ENCODE data around the gene GTF2IRD1. TPM values are rescaled to one million over a fixed set of nuclear protein-coding genes. Genes with fewer than 3 reads are reported as not detected.

Gene GTF2IRD1
- total RNA-seq, 5 donors from 2014 or later (not counting 1 experiment from before 2014, with no cell fraction given) = 1.2 to 6.9 (median 3.3) TPM

DNA sequence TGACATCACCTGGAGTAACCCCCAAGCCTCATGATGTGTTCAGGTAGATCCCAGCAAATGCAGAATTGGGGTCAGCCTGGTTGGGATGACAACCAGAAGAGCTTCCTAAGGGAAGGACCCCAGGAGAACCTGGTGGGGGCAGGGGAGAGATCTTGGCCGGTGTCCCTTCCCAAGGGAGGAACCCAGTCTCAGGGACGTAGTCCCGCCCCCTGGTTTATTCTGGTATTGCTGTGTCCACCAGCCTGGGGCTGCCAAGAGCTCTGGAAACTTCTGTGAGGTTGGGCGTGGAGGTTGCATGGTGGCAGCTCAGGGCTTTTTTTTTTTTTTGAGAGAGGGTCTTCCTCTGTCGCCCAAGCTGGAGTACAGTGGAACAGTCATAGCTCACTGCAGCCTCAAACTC, 19.4 kb downstream of the GTF2IRD1 start:
- H3K9me3 Mint-ChIP-seq = no peaks in the 10 kb centered on the region
- no peak overlapping the region for H3K4me3 ChIP-seq (ENCODE audit: control insufficient read depth in 1 of 2, extremely low read depth in 1 of 2, low read length in 1 of 2)
- no peaks in the 10 kb centered on the region for H3K36me3 Mint-ChIP-seq
- no peaks in the 10 kb centered on the region for H3K4me1 ChIP-seq (ENCODE audit: control insufficient read depth in 1 of 2, extremely low read depth in 1 of 2, insufficient read depth in 2 of 2, low read length in 2 of 2)
- peaks cover 0 to 17% of the 10 kb centered on the region in 2 experiments for H3K27me3 ChIP-seq (replicated peaks in 1 of 2; ENCODE audit: control insufficient read depth in 2 of 2, extremely low read depth in 1 of 2, insufficient read depth in 2 of 2, low read length in 1 of 2)
- DNase-seq (no peak), ATAC-seq (replicated peaks in 1 of 4) (no peak)
- POLR2A ChIA-PET = no interaction called here
- H3K4me1 Mint-ChIP-seq = peaks cover 0 to 2% (median 2%) of the 10 kb centered on the region in 3 donors
- no peak overlapping the region for H3K27ac Mint-ChIP-seq
- H3K27me3 Mint-ChIP-seq = peaks cover 0 to 2% of the 10 kb centered on the region in 2 donors
- H3K4me3 Mint-ChIP-seq = no peak overlapping the region
- H3K27ac ChIP-seq (ENCODE audit: low read length) = no peak overlapping the region
- no peaks in the 10 kb centered on the region for H3K36me3 ChIP-seq (ENCODE audit: control insufficient read depth in 2 of 2, extremely low read depth in 1 of 2, insufficient read depth in 1 of 2, low read length in 1 of 2)
- CTCF ChIA-PET = interaction anchor here in 1 of 2 donors (0.5 kb wide), 1 partner anchor 66 kb away, joined by 4 read pairs; no protein-coding TSS in a partner anchor
- WGBS (ENCODE audit: insufficient coverage) = 91% methylated on average over 3 of the region's 5 CpGs
- no peaks in the 10 kb centered on the region for H3K9me3 ChIP-seq

DNA sequence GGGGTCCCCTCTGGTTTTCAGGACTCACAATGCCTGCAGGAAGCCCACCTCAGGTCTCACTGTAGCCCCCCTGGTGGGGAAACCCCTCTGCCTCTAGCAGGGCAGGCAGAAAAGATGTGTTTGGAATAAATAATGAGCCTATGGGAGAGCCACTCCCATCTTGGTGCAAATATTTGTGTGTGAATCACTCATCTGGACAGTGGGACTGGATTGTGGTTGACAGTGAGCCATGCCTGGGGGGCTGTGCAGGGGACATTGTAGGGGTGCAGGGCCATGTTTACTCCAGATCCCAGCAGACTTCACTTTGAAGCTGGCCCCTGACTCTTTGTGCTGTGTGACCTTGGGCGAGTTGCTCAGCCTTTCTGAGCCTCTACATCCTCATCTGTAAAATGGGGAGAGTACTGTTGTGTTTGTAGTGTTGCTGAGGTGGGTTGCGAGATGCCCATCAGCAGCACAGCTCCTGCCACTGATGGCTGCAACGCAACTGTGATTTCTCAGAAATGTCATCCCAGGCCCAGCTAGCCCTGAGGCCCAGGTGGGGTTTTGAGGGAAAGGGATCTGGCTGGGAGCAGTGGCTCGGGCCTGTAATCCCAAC, 20.7 kb downstream of the GTF2IRD1 start:
- Mint-ChIP-seq H3K9me3 (no peaks in the 10 kb centered on the region), H3K4me3 (no peak overlapping the region), H3K4me1 (peaks cover 0 to 4% (median 2%) of the 10 kb centered on the region in 3 donors), H3K27me3 (peaks cover 0 to 2% of the 10 kb centered on the region in 2 donors), H3K27ac (no peak overlapping the region), H3K36me3 (no peaks in the 10 kb centered on the region)
- no peak for DNase-seq
- ChIA-PET CTCF (no interaction called here), POLR2A (no interaction called here)
- H3K4me1 ChIP-seq (ENCODE audit: control insufficient read depth in 1 of 2, extremely low read depth in 1 of 2, insufficient read depth in 2 of 2, low read length in 2 of 2) = no peaks in the 10 kb centered on the region
- no peak overlapping the region for H3K4me3 ChIP-seq (ENCODE audit: control insufficient read depth in 1 of 2, extremely low read depth in 1 of 2, low read length in 1 of 2)
- no peaks in the 10 kb centered on the region for H3K36me3 ChIP-seq (ENCODE audit: control insufficient read depth in 2 of 2, extremely low read depth in 1 of 2, insufficient read depth in 1 of 2, low read length in 1 of 2)
- peaks cover 0 to 23% of the 10 kb centered on the region in 2 experiments for H3K27me3 ChIP-seq (replicated peaks in 1 of 2; ENCODE audit: control insufficient read depth in 2 of 2, extremely low read depth in 1 of 2, insufficient read depth in 2 of 2, low read length in 1 of 2)
- no peak overlapping the region for H3K27ac ChIP-seq (ENCODE audit: low read length)
- no peak for ATAC-seq (replicated peaks in 1 of 4)
- WGBS (ENCODE audit: insufficient coverage) = no CpG with 5 or more reads among the region's 4 CpGs
- H3K9me3 ChIP-seq = no peaks in the 10 kb centered on the region

DNA sequence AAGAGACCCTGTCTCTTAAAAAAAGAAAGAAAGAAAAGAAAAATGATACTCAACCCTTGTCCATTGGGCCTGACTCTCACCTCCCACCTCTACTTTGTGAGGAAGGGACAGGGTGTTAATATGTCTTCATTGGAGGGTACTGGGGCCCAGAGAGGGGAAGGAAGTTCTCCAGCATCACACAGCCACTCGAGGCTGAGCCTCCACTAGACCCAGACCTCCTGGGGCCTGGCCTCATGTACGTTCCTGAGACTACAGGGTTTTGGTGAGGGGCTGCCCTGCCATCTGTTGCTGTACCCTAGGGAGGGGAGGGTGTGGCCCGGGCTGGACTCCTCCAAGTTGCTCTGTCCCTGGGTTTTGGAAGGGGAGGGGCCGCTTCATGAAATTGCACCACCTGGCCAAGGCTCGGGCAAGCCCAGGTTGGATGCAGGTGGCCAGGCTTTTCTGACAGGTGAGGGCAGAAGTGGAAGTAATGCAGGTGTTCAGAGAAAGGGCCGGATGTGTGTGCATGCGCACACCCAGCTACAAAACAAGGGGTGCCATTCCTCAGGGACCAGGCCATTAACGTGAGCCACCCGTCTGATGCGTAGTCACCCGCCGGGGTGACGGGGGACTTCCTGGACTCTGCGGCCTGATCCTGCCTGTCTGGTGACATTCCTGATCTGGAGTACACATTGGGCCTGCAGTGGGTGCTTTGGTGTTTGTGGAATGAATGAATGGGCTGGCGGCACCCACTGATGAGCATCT, 21.7 kb downstream of the GTF2IRD1 start:
- Histone ChIP-seq H3K27me3 (replicated peaks in 1 of 2; ENCODE audit: control insufficient read depth in 2 of 2, extremely low read depth in 1 of 2, insufficient read depth in 2 of 2, low read length in 1 of 2) (peaks cover 0 to 32% of the 10 kb centered on the region in 2 experiments), H3K9me3 (no peaks in the 10 kb centered on the region), H3K27ac (ENCODE audit: low read length) (no peak overlapping the region), H3K4me1 (ENCODE audit: control insufficient read depth in 1 of 2, extremely low read depth in 1 of 2, insufficient read depth in 2 of 2, low read length in 2 of 2) (peaks cover 0 to 2% of the 10 kb centered on the region in 2 experiments), H3K36me3 (ENCODE audit: control insufficient read depth in 2 of 2, extremely low read depth in 1 of 2, insufficient read depth in 1 of 2, low read length in 1 of 2) (no peaks in the 10 kb centered on the region), H3K4me3 (ENCODE audit: control insufficient read depth in 1 of 2, extremely low read depth in 1 of 2, low read length in 1 of 2) (no peak overlapping the region)
- WGBS (ENCODE audit: insufficient coverage) = 91% methylated on average over 7 of the region's 15 CpGs
- ATAC-seq (replicated peaks in 1 of 4) = no peak
- ChIA-PET POLR2A (no interaction called here), CTCF (no interaction called here)
- Mint-ChIP-seq H3K9me3 (no peaks in the 10 kb centered on the region), H3K27ac (no peak overlapping the region), H3K36me3 (no peaks in the 10 kb centered on the region), H3K4me1 (peaks cover 0 to 6% (median 2%) of the 10 kb centered on the region in 3 donors), H3K27me3 (peaks cover 4 to 9% of the 10 kb centered on the region in 2 donors), H3K4me3 (no peak overlapping the region)
- DNase-seq = no peak

DNA sequence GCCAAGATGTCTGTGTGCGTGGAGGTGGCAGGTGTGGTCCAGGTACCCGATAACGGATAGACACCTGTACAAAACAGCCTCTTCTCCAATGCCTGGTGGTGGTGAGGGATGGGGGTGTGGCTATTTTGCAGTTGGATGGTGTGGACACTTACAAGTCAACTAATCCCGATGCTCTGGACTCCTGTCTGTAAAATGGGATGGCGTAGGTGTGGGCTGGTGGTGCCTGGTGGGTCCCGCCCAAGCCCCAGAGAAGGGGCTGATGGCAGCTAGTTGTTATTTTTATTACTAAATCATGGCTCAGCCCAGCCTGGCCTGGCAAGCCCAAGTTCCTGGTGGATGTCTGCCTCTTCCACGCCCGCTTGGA, 22.3 kb downstream of the GTF2IRD1 start:
- ChIA-PET CTCF (no interaction called here), POLR2A (no interaction called here)
- Mint-ChIP-seq H3K27ac (no peak overlapping the region), H3K9me3 (no peaks in the 10 kb centered on the region), H3K36me3 (no peaks in the 10 kb centered on the region), H3K27me3 (peaks cover 4 to 10% of the 10 kb centered on the region in 2 donors), H3K4me3 (no peak overlapping the region), H3K4me1 (peaks cover 0 to 6% (median 2%) of the 10 kb centered on the region in 3 donors)
- ATAC-seq (replicated peaks in 1 of 4) (no peak), DNase-seq (no peak)
- no peaks in the 10 kb centered on the region for H3K9me3 ChIP-seq
- no peak overlapping the region for H3K27ac ChIP-seq (ENCODE audit: low read length)
- 60% methylated on average over 1 of the region's 8 CpGs for WGBS (ENCODE audit: insufficient coverage)
- no peak overlapping the region for H3K4me3 ChIP-seq (ENCODE audit: control insufficient read depth in 1 of 2, extremely low read depth in 1 of 2, low read length in 1 of 2)
- peaks cover 0 to 7% of the 10 kb centered on the region in 2 experiments for H3K4me1 ChIP-seq (ENCODE audit: control insufficient read depth in 1 of 2, extremely low read depth in 1 of 2, insufficient read depth in 2 of 2, low read length in 2 of 2)
- H3K36me3 ChIP-seq (ENCODE audit: control insufficient read depth in 2 of 2, extremely low read depth in 1 of 2, insufficient read depth in 1 of 2, low read length in 1 of 2) = no peaks in the 10 kb centered on the region
- peaks cover 0 to 34% of the 10 kb centered on the region in 2 experiments for H3K27me3 ChIP-seq (replicated peaks in 1 of 2; ENCODE audit: control insufficient read depth in 2 of 2, extremely low read depth in 1 of 2, insufficient read depth in 2 of 2, low read length in 1 of 2)

DNA sequence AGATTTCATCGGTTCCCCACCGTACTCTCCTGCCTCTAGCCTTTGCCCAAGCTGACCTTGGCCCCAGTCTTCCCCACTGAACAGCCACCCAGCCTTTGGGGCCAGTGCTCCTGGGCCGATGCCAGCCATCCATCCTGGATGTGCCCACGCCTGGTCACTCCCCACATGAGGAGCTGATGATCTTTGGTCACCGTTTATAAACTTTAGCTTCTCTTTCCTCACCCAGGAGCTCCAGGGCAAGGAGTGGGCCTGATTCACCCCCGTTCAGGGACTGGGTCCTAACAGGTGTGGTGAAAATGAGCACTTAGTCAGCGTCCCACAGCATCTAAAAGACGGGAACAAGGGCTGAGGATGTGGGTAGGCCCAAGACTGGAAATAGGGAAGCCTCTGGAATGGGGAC, 22.9 kb downstream of the GTF2IRD1 start:
- peaks cover 4 to 10% of the 10 kb centered on the region in 2 donors for H3K27me3 Mint-ChIP-seq
- Histone ChIP-seq H3K4me3 (ENCODE audit: control insufficient read depth in 1 of 2, extremely low read depth in 1 of 2, low read length in 1 of 2) (no peak overlapping the region), H3K27ac (ENCODE audit: low read length) (no peak overlapping the region), H3K4me1 (ENCODE audit: control insufficient read depth in 1 of 2, extremely low read depth in 1 of 2, insufficient read depth in 2 of 2, low read length in 2 of 2) (peaks cover 0 to 7% of the 10 kb centered on the region in 2 experiments), H3K9me3 (no peaks in the 10 kb centered on the region), H3K27me3 (replicated peaks in 1 of 2; ENCODE audit: control insufficient read depth in 2 of 2, extremely low read depth in 1 of 2, insufficient read depth in 2 of 2, low read length in 1 of 2) (peaks cover 0 to 40% of the 10 kb centered on the region in 2 experiments), H3K36me3 (ENCODE audit: control insufficient read depth in 2 of 2, extremely low read depth in 1 of 2, insufficient read depth in 1 of 2, low read length in 1 of 2) (no peaks in the 10 kb centered on the region)
- ChIA-PET POLR2A (no interaction called here), CTCF (no interaction called here)
- no peak overlapping the region for H3K27ac Mint-ChIP-seq
- no peak overlapping the region for H3K4me3 Mint-ChIP-seq
- no peaks in the 10 kb centered on the region for H3K36me3 Mint-ChIP-seq
- no peaks in the 10 kb centered on the region for H3K9me3 Mint-ChIP-seq
- 68% methylated on average over 5 of the region's 8 CpGs for WGBS (ENCODE audit: insufficient coverage)
- peaks cover 0 to 6% (median 2%) of the 10 kb centered on the region in 3 donors for H3K4me1 Mint-ChIP-seq
- no peak for ATAC-seq (replicated peaks in 1 of 4)
- DNase-seq = no peak

DNA sequence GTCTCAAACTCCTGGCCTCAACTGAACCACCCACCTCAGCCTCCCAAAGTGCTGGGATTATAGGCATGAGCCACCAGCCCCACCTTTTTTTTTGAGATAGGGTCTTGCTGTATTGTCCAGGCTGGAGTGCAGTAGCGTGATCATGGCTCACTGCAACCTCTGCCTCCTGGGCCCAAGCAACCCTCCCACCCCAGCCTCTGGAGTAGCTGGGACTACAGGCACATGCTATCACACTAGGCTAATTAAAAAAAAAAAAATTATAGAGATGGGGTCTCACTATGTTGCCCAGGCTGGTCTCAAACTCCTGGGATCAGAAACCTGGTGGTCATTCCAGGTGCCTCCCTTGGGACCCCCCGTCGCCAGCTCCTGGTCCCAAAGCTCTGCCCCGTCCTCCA, 25.0 kb downstream of the GTF2IRD1 start:
- Histone ChIP-seq H3K4me1 (ENCODE audit: control insufficient read depth in 1 of 2, extremely low read depth in 1 of 2, insufficient read depth in 2 of 2, low read length in 2 of 2) (peaks cover 0 to 7% of the 10 kb centered on the region in 2 experiments), H3K4me3 (ENCODE audit: control insufficient read depth in 1 of 2, extremely low read depth in 1 of 2, low read length in 1 of 2) (no peak overlapping the region), H3K27me3 (replicated peaks in 1 of 2; ENCODE audit: control insufficient read depth in 2 of 2, extremely low read depth in 1 of 2, insufficient read depth in 2 of 2, low read length in 1 of 2) (peaks cover 0 to 39% of the 10 kb centered on the region in 2 experiments), H3K36me3 (ENCODE audit: control insufficient read depth in 2 of 2, extremely low read depth in 1 of 2, insufficient read depth in 1 of 2, low read length in 1 of 2) (no peaks in the 10 kb centered on the region), H3K27ac (ENCODE audit: low read length) (no peak overlapping the region), H3K9me3 (no peaks in the 10 kb centered on the region)
- Mint-ChIP-seq H3K4me1 (peaks cover 0 to 6% (median 2%) of the 10 kb centered on the region in 3 donors), H3K9me3 (no peaks in the 10 kb centered on the region), H3K27me3 (peaks cover 9 to 10% of the 10 kb centered on the region in 2 donors), H3K4me3 (no peak overlapping the region), H3K36me3 (no peaks in the 10 kb centered on the region), H3K27ac (no peak overlapping the region)
- ChIA-PET CTCF (no interaction called here), POLR2A (no interaction called here)
- ATAC-seq (replicated peaks in 1 of 4) (no peak), DNase-seq (no peak)
- WGBS (ENCODE audit: insufficient coverage) = 95% methylated on average over 3 of the region's 4 CpGs
